Body of pancreas (tissue), 4 donors: ENCODE results near the gene DAB2IP.

Experiments used
- CTCF ChIP-seq, 7 experiments: fragments of 450-650 bp in 4 of 7; fragments of 200-600 bp in 3 of 7; sonication (generic) in 3 of 7; IDR thresholded peaks; one replicate each; pipeline ENCODE4 v1.5.1; 2016 to 2019; ENCODE audit warnings: antibody characterized with exemption in 7 of 7
- POLR2A ChIP-seq, 3 donors: fragments of 450-650 bp; IDR thresholded peaks; one replicate each; pipeline ENCODE4 v1.6.1; 2016; ENCODE audit warnings: antibody characterized with exemption in 3 of 3, mild to moderate bottlenecking in 2 of 3

DNA sequence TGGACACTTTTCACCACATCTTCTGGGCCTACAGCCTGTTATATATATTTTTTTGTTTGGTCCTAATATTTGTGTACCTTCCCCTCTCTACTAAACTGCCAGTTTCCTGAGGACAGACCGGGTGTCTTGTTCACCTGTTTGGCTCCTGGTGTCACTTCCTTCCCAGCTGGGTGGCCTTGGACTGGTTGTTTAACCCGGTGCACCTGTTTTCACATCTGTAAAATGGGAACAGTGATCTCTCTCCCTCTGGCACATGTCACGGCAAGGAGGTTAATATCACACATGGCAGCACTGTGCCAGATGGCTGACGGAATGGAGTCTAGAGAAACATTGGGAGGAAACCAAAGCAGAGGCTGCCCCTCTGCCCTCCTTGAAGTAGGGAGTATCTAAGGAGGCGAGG, 79.7 kb downstream of the DAB2IP start:
- TF ChIP-seq CTCF (IDR thresholded peaks at IDR 0.05) (no peak), POLR2A (IDR thresholded peaks at IDR 0.05) (no peak)
